GM23338 (cell line): ENCODE results near the gene OTOP2. TPM values are rescaled to one million over a fixed set of nuclear protein-coding genes. Genes with fewer than 3 reads are reported as not detected.

Experiments used
- ATAC-seq: fragments of 200-7000 bp; cut with Tn5 transposase; 3 replicates; pipeline ENCODE4 v1.9.1; 2020
- DNase-seq: peaks from one replicate; pipeline ENCODE4 v3.0.0-alpha.2; 2015; ENCODE audit warnings: low spot score
- H2AFZ ChIP-seq: fragments of 200-600 bp; sonication (generic); 2 replicates; pipeline ENCODE4 v1.8.0; 2016; ENCODE audit warnings: antibody characterized with exemption, mild to moderate bottlenecking, moderate library complexity
- H3F3A ChIP-seq: fragments of 200-600 bp; sonication (generic); replicated peaks from 2 replicates; pipeline ENCODE4 v1.8.0; 2017; ENCODE audit warnings: antibody characterized with exemption, mixed run types, low read depth
- H3K27ac ChIP-seq: fragments of 200-600 bp; sonication (generic); 2 replicates; pipeline ENCODE4 v1.6.1; 2016; ENCODE audit warnings: low read depth
- H3K27me3 ChIP-seq: fragments of 200-600 bp; sonication (generic); 2 replicates; pipeline ENCODE4 v1.8.0; 2016; ENCODE audit warnings: mild to moderate bottlenecking, mixed run types, moderate library complexity; ENCODE audit not compliant: insufficient read depth
- H3K36me3 ChIP-seq: fragments of 200-600 bp; sonication (generic); 2 replicates; pipeline ENCODE4 v1.8.0; 2016; ENCODE audit warnings: mild to moderate bottlenecking; ENCODE audit not compliant: insufficient read depth
- H3K4me1 ChIP-seq: fragments of 200-600 bp; sonication (generic); 2 replicates; pipeline ENCODE4 v1.8.0; 2016; ENCODE audit warnings: mild to moderate bottlenecking, moderate library complexity; ENCODE audit not compliant: insufficient read depth
- H3K4me2 ChIP-seq: fragments of 200-600 bp; sonication (generic); 2 replicates; pipeline ENCODE4 v1.7.1; 2017; ENCODE audit warnings: mixed run types
- H3K4me3 ChIP-seq: fragments of 200-600 bp; sonication (generic); 2 replicates; pipeline ENCODE4 v1.6.1; 2016; ENCODE audit warnings: mixed run types
- H3K79me2 ChIP-seq: fragments of 200-600 bp; sonication (generic); replicated peaks from 2 replicates; pipeline ENCODE4 v1.8.0; 2017; ENCODE audit warnings: mild to moderate bottlenecking; ENCODE audit not compliant: insufficient read depth
- H3K9me2 ChIP-seq: fragments of 200-600 bp; sonication (generic); 2 replicates; pipeline ENCODE4 v1.8.0; 2017; ENCODE audit not compliant: insufficient read depth
- H4K20me1 ChIP-seq: fragments of 200-600 bp; sonication (generic); replicated peaks from 2 replicates; pipeline ENCODE4 v1.8.0; 2017; ENCODE audit warnings: mild to moderate bottlenecking; ENCODE audit not compliant: insufficient read depth
- H3K27ac Mint-ChIP-seq: 2 replicates; pipeline ENCODE4 v1.8.0; 2020; ENCODE audit warnings: inconsistent platforms, mild to moderate bottlenecking, moderate library complexity, mixed read lengths
- H3K27me3 Mint-ChIP-seq: 3 replicates; pipeline ENCODE4 v1.8.0; 2022; ENCODE audit warnings: low read depth, mild to moderate bottlenecking, moderate library complexity, mixed read lengths, inconsistent platforms; ENCODE audit not compliant: insufficient read depth, poor library complexity
- H3K36me3 Mint-ChIP-seq: 3 replicates; pipeline ENCODE4 v1.8.0; 2021; ENCODE audit warnings: low read depth, mild to moderate bottlenecking, inconsistent platforms, moderate library complexity, mixed read lengths
- H3K4me1 Mint-ChIP-seq: 3 replicates; pipeline ENCODE4 v1.8.0; 2020; ENCODE audit warnings: mild to moderate bottlenecking, inconsistent platforms, mixed read lengths
- H3K4me3 Mint-ChIP-seq: 3 replicates; pipeline ENCODE4 v1.8.0; 2021; ENCODE audit warnings: moderate library complexity, mild to moderate bottlenecking, inconsistent platforms, mixed read lengths
- H3K9me3 Mint-ChIP-seq: 3 replicates; pipeline ENCODE4 v1.8.0; 2020; ENCODE audit warnings: moderate library complexity, mild to moderate bottlenecking, inconsistent platforms, mixed read lengths
- CREB1 ChIP-seq: fragments of 250-450 bp; sonication (Bioruptor Pico); IDR thresholded peaks from 2 replicates; pipeline ENCODE4 v1.5.0; 2020; ENCODE audit warnings: low read depth, mild to moderate bottlenecking, moderate library complexity
- CTCF ChIP-seq, 2 experiments: fragments of 200-600 bp in 1 of 2; sonication (generic) in 1 of 2; conservative IDR thresholded peaks; 2 replicates each; pipeline versions ENCODE4 v1.5.1 to v1.6.1; 2016 to 2017; ENCODE audit warnings: antibody characterized with exemption in 2 of 2, low read depth in 2 of 2, mild to moderate bottlenecking in 2 of 2, moderate library complexity in 1 of 2
- ETS1 ChIP-seq: IDR thresholded peaks from 2 replicates; pipeline ENCODE4 v1.6.1; 2016; ENCODE audit warnings: antibody characterized with exemption
- EZH2 ChIP-seq: fragments of 200-600 bp; sonication (generic); IDR thresholded peaks from one replicate; pipeline ENCODE4 v1.8.0; 2017; ENCODE audit warnings: antibody characterized with exemption, mild to moderate bottlenecking, low read depth; ENCODE audit not compliant: unreplicated experiment
- EZH2phosphoT487 ChIP-seq: fragments of 200-600 bp; sonication (generic); IDR thresholded peaks from one replicate; pipeline ENCODE4 v1.8.1; 2018; ENCODE audit warnings: antibody characterized with exemption; ENCODE audit not compliant: unreplicated experiment
- JUNB ChIP-seq: IDR thresholded peaks from one replicate; pipeline ENCODE4 v1.6.1; 2016; ENCODE audit warnings: antibody characterized with exemption; ENCODE audit not compliant: unreplicated experiment
- NANOG ChIP-seq: IDR thresholded peaks from 2 replicates; pipeline ENCODE4 v1.6.1; 2016; ENCODE audit warnings: antibody characterized with exemption, borderline replicate concordance
- POLR2AphosphoS5 ChIP-seq: IDR thresholded peaks from 2 replicates; pipeline ENCODE4 v1.6.1; 2016; ENCODE audit warnings: antibody characterized with exemption, low read depth
- STAT1 ChIP-seq: IDR thresholded peaks from one replicate; pipeline ENCODE4 v1.6.1; 2016; ENCODE audit warnings: antibody characterized with exemption; ENCODE audit not compliant: unreplicated experiment
- ZNF114 ChIP-seq: fragments of 250-450 bp; sonication (Bioruptor Pico); IDR thresholded peaks from 2 replicates; pipeline ENCODE4 v1.5.0; 2020; ENCODE audit warnings: mild to moderate bottlenecking, moderate library complexity
- ZNF331 ChIP-seq: fragments of 250-450 bp; sonication (Bioruptor Pico); IDR thresholded peaks from 2 replicates; pipeline ENCODE4 v1.5.0; 2020; ENCODE audit warnings: low read depth, mild to moderate bottlenecking, moderate library complexity
- polyA plus RNA-seq: library from polyadenylated mRNA; unstranded; fragments of >200 nt; fragmentation: Nextera tagmentation; extraction: Ambion mirVana; gene quantifications from 2 replicates; pipeline ENCODE4 v1.2.1, GENCODE V29; 2016
- total RNA-seq: library from RNA; depleted of rRNA; stranded (reverse); fragments of >200 nt; shearing (Covaris generic); gene quantifications from 2 replicates; pipeline ENCODE4 v1.2.3, GENCODE V29; 2014
- TF ChIP-seq, protein P1 (sequence below): IDR thresholded peaks from one replicate; pipeline ENCODE4 v1.6.1; 2018; ENCODE audit warnings: antibody characterized with exemption; ENCODE audit not compliant: unreplicated experiment
- TF ChIP-seq, protein P2 (sequence below): fragments of 250-450 bp; sonication (Bioruptor Pico); IDR thresholded peaks from 2 replicates; pipeline ENCODE4 v1.5.0; 2020; ENCODE audit warnings: mild to moderate bottlenecking, moderate library complexity

OTOP2 gene
- total and polyA plus RNA-seq, 2 experiments from 2014 or later = not detected

DNA sequence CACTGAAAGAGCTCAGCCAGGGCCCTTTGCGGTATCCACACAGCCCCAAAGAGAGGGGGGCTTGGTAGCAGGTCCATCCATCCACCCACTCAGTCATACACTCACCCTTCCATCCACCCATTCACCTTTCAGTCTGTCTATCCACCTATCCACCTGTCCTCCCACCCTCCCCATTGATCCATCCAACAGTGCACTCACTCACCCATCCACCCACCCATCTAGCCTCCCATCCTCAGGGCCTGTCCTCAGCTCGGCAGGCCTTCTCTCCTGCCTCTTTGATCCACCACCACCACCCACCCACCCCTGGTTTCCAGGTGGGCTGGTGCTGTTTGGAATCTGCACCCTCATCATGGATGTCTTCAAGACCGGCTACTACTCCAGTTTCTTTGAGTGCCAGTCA is 1.2 kb downstream of the OTOP2 start:
- DNase-seq = no peak
- no peak for ATAC-seq
- Histone ChIP-seq H3F3A (no peaks in the 10 kb centered on the region), H3K9me2 (no peaks in the 10 kb centered on the region), H3K4me3 (no peak overlapping the region), H3K4me2 (no peak overlapping the region), H4K20me1 (no peaks in the 10 kb centered on the region), H3K4me1 (peaks cover 16% of the 10 kb centered on the region), H3K79me2 (no peaks in the 10 kb centered on the region), H2AFZ (no peak overlapping the region), H3K27me3 (peaks cover 84% of the 10 kb centered on the region), H3K27ac (no peak overlapping the region), H3K36me3 (no peaks in the 10 kb centered on the region)
- Mint-ChIP-seq H3K4me3 (peak overlapping the region; percentile 70; the same call in 2 of the 3 replicates), H3K36me3 (no peaks in the 10 kb centered on the region), H3K27ac (no peak overlapping the region), H3K27me3 (peaks cover 70% of the 10 kb centered on the region), H3K4me1 (peaks cover 7% of the 10 kb centered on the region), H3K9me3 (no peaks in the 10 kb centered on the region)
- TF ChIP-seq STAT1 (no peak), EZH2phosphoT487 (no peak), POLR2AphosphoS5 (no peak), EZH2 (no peak), JUNB (no peak), ZNF331 (CRISPR knock-in tag) (no peak), CTCF (conservative IDR thresholded peaks at IDR 0.05; ENCODE audit: low read depth in 2 of 2) (no peak), CREB1 (CRISPR knock-in tag) (no peak), NANOG (no peak), ETS1 (no peak), ZNF114 (no peak)
- TF ChIP-seq, protein P1, sequence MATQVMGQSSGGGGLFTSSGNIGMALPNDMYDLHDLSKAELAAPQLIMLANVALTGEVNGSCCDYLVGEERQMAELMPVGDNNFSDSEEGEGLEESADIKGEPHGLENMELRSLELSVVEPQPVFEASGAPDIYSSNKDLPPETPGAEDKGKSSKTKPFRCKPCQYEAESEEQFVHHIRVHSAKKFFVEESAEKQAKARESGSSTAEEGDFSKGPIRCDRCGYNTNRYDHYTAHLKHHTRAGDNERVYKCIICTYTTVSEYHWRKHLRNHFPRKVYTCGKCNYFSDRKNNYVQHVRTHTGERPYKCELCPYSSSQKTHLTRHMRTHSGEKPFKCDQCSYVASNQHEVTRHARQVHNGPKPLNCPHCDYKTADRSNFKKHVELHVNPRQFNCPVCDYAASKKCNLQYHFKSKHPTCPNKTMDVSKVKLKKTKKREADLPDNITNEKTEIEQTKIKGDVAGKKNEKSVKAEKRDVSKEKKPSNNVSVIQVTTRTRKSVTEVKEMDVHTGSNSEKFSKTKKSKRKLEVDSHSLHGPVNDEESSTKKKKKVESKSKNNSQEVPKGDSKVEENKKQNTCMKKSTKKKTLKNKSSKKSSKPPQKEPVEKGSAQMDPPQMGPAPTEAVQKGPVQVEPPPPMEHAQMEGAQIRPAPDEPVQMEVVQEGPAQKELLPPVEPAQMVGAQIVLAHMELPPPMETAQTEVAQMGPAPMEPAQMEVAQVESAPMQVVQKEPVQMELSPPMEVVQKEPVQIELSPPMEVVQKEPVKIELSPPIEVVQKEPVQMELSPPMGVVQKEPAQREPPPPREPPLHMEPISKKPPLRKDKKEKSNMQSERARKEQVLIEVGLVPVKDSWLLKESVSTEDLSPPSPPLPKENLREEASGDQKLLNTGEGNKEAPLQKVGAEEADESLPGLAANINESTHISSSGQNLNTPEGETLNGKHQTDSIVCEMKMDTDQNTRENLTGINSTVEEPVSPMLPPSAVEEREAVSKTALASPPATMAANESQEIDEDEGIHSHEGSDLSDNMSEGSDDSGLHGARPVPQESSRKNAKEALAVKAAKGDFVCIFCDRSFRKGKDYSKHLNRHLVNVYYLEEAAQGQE = no peak
- TF ChIP-seq, protein P2, sequence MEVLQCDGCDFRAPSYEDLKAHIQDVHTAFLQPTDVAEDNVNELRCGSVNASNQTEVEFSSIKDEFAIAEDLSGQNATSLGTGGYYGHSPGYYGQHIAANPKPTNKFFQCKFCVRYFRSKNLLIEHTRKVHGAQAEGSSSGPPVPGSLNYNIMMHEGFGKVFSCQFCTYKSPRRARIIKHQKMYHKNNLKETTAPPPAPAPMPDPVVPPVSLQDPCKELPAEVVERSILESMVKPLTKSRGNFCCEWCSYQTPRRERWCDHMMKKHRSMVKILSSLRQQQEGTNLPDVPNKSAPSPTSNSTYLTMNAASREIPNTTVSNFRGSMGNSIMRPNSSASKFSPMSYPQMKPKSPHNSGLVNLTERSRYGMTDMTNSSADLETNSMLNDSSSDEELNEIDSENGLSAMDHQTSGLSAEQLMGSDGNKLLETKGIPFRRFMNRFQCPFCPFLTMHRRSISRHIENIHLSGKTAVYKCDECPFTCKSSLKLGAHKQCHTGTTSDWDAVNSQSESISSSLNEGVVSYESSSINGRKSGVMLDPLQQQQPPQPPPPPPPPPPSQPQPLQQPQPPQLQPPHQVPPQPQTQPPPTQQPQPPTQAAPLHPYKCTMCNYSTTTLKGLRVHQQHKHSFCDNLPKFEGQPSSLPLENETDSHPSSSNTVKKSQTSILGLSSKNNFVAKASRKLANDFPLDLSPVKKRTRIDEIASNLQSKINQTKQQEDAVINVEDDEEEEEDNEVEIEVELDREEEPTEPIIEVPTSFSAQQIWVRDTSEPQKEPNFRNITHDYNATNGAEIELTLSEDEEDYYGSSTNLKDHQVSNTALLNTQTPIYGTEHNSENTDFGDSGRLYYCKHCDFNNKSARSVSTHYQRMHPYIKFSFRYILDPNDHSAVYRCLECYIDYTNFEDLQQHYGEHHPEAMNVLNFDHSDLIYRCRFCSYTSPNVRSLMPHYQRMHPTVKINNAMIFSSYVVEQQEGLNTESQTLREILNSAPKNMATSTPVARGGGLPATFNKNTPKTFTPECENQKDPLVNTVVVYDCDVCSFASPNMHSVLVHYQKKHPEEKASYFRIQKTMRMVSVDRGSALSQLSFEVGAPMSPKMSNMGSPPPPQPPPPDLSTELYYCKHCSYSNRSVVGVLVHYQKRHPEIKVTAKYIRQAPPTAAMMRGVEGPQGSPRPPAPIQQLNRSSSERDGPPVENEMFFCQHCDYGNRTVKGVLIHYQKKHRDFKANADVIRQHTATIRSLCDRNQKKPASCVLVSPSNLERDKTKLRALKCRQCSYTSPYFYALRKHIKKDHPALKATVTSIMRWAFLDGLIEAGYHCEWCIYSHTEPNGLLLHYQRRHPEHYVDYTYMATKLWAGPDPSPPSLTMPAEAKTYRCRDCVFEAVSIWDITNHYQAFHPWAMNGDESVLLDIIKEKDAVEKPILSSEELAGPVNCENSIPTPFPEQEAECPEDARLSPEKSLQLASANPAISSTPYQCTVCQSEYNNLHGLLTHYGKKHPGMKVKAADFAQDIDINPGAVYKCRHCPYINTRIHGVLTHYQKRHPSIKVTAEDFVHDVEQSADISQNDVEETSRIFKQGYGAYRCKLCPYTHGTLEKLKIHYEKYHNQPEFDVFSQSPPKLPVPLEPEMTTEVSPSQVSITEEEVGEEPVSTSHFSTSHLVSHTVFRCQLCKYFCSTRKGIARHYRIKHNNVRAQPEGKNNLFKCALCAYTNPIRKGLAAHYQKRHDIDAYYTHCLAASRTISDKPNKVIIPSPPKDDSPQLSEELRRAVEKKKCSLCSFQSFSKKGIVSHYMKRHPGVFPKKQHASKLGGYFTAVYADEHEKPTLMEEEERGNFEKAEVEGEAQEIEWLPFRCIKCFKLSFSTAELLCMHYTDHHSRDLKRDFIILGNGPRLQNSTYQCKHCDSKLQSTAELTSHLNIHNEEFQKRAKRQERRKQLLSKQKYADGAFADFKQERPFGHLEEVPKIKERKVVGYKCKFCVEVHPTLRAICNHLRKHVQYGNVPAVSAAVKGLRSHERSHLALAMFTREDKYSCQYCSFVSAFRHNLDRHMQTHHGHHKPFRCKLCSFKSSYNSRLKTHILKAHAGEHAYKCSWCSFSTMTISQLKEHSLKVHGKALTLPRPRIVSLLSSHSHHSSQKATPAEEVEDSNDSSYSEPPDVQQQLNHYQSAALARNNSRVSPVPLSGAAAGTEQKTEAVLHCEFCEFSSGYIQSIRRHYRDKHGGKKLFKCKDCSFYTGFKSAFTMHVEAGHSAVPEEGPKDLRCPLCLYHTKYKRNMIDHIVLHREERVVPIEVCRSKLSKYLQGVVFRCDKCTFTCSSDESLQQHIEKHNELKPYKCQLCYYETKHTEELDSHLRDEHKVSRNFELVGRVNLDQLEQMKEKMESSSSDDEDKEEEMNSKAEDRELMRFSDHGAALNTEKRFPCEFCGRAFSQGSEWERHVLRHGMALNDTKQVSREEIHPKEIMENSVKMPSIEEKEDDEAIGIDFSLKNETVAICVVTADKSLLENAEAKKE (CRISPR knock-in tag) = no peak
